DND-41 (cell line): Measurements from ENCODE around the gene SLC14A1.

ENCODE experiments used
- ATAC-seq: fragments of 200-7000 bp; cut with Tn5 transposase; 3 replicates; pipeline ENCODE4 v1.9.1; 2021; ENCODE audit warnings: low read depth; ENCODE audit not compliant: insufficient read depth
- DNase-seq: peaks from one replicate; pipeline ENCODE4 v3.0.0-alpha.2; 2020
- H2AFZ ChIP-seq: 2 replicates; pipeline ENCODE4 v1.6.0; 2012; ENCODE audit warnings: low read depth, low read length
- H3K27ac ChIP-seq: 2 replicates; pipeline ENCODE4 v1.5.1; 2012; ENCODE audit warnings: low read length, inconsistent platforms
- H3K27me3 ChIP-seq: fragments of 200-600 bp; sonication (generic); 2 replicates; pipeline ENCODE4 v1.6.0; 2012; ENCODE audit warnings: low read length, mild to moderate bottlenecking, inconsistent platforms; ENCODE audit not compliant: insufficient read depth, poor library complexity
- H3K36me3 ChIP-seq: 2 replicates; pipeline ENCODE4 v1.5.1; 2012; ENCODE audit warnings: low read length, inconsistent platforms; ENCODE audit not compliant: insufficient read depth
- H3K4me1 ChIP-seq: 2 replicates; pipeline ENCODE4 v1.5.1; 2012; ENCODE audit warnings: mild to moderate bottlenecking, low read length; ENCODE audit not compliant: insufficient read depth
- H3K4me2 ChIP-seq: 2 replicates; pipeline ENCODE4 v1.6.0; 2012; ENCODE audit warnings: mild to moderate bottlenecking, moderate library complexity, low read length, inconsistent platforms; ENCODE audit not compliant: insufficient read depth
- H3K4me3 ChIP-seq, 2 experiments: fragments of 200-600 bp in 1 of 2; shearing (Covaris generic) in 1 of 2; 2 replicates each; pipeline ENCODE4 v1.5.1; 2012 to 2016; ENCODE audit warnings: inconsistent platforms in 2 of 2, low read length in 2 of 2, mild to moderate bottlenecking in 2 of 2, low read depth in 1 of 2, moderate library complexity in 1 of 2
- H3K79me2 ChIP-seq: 2 replicates; pipeline ENCODE4 v1.6.0; 2012; ENCODE audit warnings: low read length, inconsistent platforms; ENCODE audit not compliant: insufficient read depth
- H3K9ac ChIP-seq: 2 replicates; pipeline ENCODE4 v1.6.0; 2012; ENCODE audit warnings: low read depth, mild to moderate bottlenecking, inconsistent platforms, low read length, moderate library complexity
- H3K9me3 ChIP-seq: 2 replicates; pipeline ENCODE4 v1.5.1; 2012; ENCODE audit warnings: low read length, moderate library complexity, mild to moderate bottlenecking, inconsistent platforms; ENCODE audit not compliant: insufficient read depth, severe bottlenecking
- H4K20me1 ChIP-seq: 2 replicates; pipeline ENCODE4 v1.6.0; 2012; ENCODE audit warnings: low read length; ENCODE audit not compliant: insufficient read depth
- EZH2 ChIP-seq: IDR thresholded peaks from 3 replicates; pipeline ENCODE4 v1.6.1; 2012; ENCODE audit warnings: borderline replicate concordance, low read depth, mild to moderate bottlenecking, moderate library complexity, low read length, inconsistent platforms; ENCODE audit not compliant: severe bottlenecking
- TF ChIP-seq, protein P1 (sequence below): IDR thresholded peaks from 2 replicates; pipeline ENCODE4 v1.5.1; 2012; ENCODE audit warnings: borderline replicate concordance, low read length, moderate library complexity, mild to moderate bottlenecking; ENCODE audit not compliant: poor library complexity, severe bottlenecking; ENCODE audit errors: extremely low read depth

The SLC14A1 gene

DNA sequence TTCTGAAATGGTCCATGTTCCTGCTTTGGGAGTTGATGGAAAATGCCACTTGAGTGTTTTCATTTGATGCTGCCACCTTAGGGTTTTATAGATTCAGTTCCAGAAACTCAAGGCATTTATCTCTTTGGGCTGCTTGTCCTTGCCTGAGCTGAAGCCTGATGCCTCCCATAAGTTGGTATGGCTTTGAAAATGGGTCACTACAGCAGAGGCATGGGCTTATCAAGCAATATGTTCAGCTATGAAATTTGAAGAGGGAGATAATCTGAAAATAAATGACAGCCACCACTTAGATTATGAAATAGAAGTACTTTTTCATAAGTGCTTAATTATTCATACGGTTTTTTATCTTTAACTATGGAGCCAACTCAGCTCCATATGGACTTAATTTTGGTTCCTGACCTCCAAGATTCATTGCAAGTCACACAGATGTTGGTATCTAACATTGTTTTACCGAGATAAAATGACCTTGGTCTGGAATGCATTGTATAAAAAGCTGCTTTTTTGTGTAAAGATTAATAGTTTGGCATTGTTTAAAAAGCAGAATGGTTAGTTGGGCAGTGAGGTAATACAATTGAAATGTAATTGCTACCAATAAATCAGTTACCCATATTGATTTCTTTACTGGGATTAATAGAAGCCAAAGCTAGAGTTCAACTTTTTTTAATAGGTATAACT is 4.5 kb downstream of the SLC14A1 start:
- ATAC-seq (no peak), DNase-seq (no peak)
- H3K4me1 ChIP-seq, result no peaks in the 10 kb centered on the region
- H3K79me2 ChIP-seq, result no peaks in the 10 kb centered on the region
- no peak for TF ChIP-seq EZH2
- TF ChIP-seq, protein P1, sequence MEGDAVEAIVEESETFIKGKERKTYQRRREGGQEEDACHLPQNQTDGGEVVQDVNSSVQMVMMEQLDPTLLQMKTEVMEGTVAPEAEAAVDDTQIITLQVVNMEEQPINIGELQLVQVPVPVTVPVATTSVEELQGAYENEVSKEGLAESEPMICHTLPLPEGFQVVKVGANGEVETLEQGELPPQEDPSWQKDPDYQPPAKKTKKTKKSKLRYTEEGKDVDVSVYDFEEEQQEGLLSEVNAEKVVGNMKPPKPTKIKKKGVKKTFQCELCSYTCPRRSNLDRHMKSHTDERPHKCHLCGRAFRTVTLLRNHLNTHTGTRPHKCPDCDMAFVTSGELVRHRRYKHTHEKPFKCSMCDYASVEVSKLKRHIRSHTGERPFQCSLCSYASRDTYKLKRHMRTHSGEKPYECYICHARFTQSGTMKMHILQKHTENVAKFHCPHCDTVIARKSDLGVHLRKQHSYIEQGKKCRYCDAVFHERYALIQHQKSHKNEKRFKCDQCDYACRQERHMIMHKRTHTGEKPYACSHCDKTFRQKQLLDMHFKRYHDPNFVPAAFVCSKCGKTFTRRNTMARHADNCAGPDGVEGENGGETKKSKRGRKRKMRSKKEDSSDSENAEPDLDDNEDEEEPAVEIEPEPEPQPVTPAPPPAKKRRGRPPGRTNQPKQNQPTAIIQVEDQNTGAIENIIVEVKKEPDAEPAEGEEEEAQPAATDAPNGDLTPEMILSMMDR, result no peak
- no peaks in the 10 kb centered on the region for H4K20me1 ChIP-seq
- H3K4me3 ChIP-seq, result no peak overlapping the region
- H3K36me3 ChIP-seq, result no peaks in the 10 kb centered on the region
- H3K4me2 ChIP-seq, result no peak overlapping the region
- no peak overlapping the region for H3K9ac ChIP-seq
- H2AFZ ChIP-seq, result no peak overlapping the region
- H3K27ac ChIP-seq, result no peak overlapping the region
- H3K27me3 ChIP-seq, result no peaks in the 10 kb centered on the region
- H3K9me3 ChIP-seq, result no peaks in the 10 kb centered on the region

- H4K20me1 ChIP-seq, result no peaks in the 10 kb centered on the region
- no peak overlapping the region for H2AFZ ChIP-seq
- DNase-seq (no peak), ATAC-seq (no peak)
- H3K27me3 ChIP-seq, result no peaks in the 10 kb centered on the region
- no peak overlapping the region for H3K9ac ChIP-seq
- H3K36me3 ChIP-seq, result no peaks in the 10 kb centered on the region
- no peak overlapping the region for H3K4me2 ChIP-seq
- no peak for TF ChIP-seq EZH2
- H3K4me1 ChIP-seq, result no peaks in the 10 kb centered on the region
- H3K4me3 ChIP-seq, result no peak overlapping the region
- no peaks in the 10 kb centered on the region for H3K79me2 ChIP-seq
- no peak overlapping the region for H3K27ac ChIP-seq
- no peaks in the 10 kb centered on the region for H3K9me3 ChIP-seq
Measured at GRCh38 chr18:45730832-45731575, 7.0 kb downstream of the SLC14A1 start.

DNA sequence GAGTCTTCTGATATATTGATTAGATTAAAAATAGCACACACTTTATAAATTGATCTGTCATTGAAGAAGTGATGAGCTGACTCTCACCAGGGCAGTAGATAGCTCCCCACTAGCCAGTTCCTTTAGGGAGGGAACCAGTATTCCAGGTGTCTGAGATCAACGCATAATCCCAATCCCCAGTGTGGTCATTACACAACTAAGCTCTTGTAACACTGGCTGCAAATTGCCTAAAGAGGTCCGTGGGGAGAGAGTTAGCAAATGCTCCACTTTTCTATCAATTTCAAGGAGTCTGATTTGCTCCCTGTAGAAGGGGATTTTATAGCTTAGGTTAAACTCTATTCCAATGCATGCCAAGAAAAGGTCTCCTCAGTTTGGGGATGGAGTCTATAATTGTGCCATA is 7.7 kb downstream of the SLC14A1 start:
- H3K9ac ChIP-seq, result no peak overlapping the region
- no peak for DNase-seq
- no peak for TF ChIP-seq EZH2
- TF ChIP-seq, protein P1, result no peak
- H4K20me1 ChIP-seq, result no peaks in the 10 kb centered on the region
- H3K4me2 ChIP-seq, result no peak overlapping the region
- no peak for ATAC-seq
- no peak overlapping the region for H3K27ac ChIP-seq
- H3K79me2 ChIP-seq, result no peaks in the 10 kb centered on the region
- no peaks in the 10 kb centered on the region for H3K4me1 ChIP-seq
- no peaks in the 10 kb centered on the region for H3K27me3 ChIP-seq
- no peak overlapping the region for H2AFZ ChIP-seq
- H3K4me3 ChIP-seq, result no peak overlapping the region
- no peaks in the 10 kb centered on the region for H3K9me3 ChIP-seq
- H3K36me3 ChIP-seq, result no peaks in the 10 kb centered on the region

GRCh38 chr18:45733535-45733934 is 9.6 kb downstream of the SLC14A1 start:
- TF ChIP-seq EZH2, result no peak
- TF ChIP-seq, protein P1, result no peak
- Histone ChIP-seq H3K79me2 (no peaks in the 10 kb centered on the region), H3K36me3 (no peaks in the 10 kb centered on the region), H4K20me1 (no peaks in the 10 kb centered on the region), H3K9me3 (no peaks in the 10 kb centered on the region), H3K9ac (no peak overlapping the region), H2AFZ (no peak overlapping the region), H3K4me3 (no peak overlapping the region), H3K4me1 (no peaks in the 10 kb centered on the region), H3K27me3 (no peaks in the 10 kb centered on the region), H3K27ac (no peak overlapping the region), H3K4me2 (no peak overlapping the region)
- ATAC-seq (no peak), DNase-seq (no peak)
